ENCODE measurements around the gene TBX18.

The TBX18 gene

DNA sequence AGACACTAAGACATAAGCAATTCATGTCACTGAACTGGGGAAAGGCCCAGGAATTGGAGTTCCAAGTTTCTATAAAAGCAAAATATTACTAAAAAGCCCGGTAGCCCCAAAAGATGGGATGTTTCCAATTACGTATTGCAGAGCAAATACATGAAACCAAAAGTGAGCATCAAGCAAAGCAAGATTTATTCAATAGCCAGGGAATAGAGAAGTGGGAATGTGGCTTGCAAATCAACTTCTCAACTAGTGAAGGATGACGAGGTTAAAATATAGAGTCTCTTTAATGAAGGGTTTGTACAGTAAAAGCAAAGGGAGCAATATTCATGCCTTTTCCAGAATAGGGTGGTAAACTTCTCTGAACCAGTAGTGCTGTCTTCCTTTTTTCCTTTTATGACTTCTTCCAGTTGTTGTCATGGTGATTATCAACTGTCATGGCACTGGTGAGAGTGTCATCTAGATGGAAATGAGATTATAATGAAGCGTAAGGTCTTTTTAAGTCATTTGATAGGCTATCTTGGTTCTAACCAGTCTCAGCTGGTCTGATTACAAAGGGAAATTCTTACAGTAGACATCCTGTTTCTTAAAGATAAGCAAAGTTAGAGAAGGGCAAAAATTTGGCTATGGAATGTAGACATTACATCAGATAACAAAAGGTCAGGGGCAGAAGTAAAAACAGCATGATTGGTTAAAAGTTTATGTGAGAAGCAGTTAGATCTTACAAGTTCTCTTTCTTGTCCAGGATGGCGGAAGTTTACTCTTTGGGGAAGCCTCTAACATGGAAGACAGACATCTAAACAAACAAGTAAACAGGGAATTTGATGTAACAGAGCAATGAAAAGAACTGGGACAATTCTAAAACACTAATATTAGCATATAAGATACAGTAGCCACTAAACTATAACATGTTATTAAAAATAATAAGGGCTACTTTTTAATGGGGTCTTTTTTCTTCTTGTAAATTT, 96.9 kb downstream of the TBX18 start:
- DNase-seq: no peak

GRCh38 chr6:84665401-84665800, 99.0 kb downstream of the TBX18 start:
- no peak for DNase-seq

- no peak for DNase-seq
These were observed 100.5 kb downstream of the TBX18 start for GRCh38 chr6:84663866-84664265.

- DNase-seq: no peak
These were observed 106.9 kb downstream of the TBX18 start for GRCh38 chr6:84657486-84657885.

DNA sequence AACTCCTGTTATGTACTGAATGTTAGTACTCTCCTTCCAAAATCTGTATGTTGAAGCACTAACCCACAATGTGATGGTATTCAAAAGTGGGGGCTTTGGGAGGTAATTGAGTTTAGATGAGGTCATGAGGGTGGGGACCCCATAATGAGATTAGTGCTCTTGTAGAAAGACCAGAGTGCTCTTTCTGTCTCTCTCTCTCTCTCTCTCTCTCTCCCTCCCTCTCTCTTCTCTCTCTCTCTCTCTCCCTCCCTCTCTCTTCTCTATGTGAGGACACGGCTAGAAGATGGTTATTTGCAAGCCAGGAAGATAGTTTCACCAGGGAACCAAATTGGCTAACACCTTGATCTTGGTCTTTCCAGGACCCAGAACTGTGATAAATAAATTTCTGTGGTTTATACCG, 107.4 kb downstream of the TBX18 start:
- no peak for DNase-seq

GRCh38 chr6:84653027-84653551, 111.3 kb downstream of the TBX18 start:
- no peak for DNase-seq

GRCh38 chr6:84652356-84653026, 111.9 kb downstream of the TBX18 start:
- no peak for DNase-seq

- DNase-seq: no peak
These were observed 112.8 kb downstream of the TBX18 start for GRCh38 chr6:84651583-84651982.

- no peak for DNase-seq
These were observed 116.0 kb downstream of the TBX18 start for GRCh38 chr6:84648444-84648843.

GRCh38 chr6:84645563-84646266, 118.7 kb downstream of the TBX18 start:
- DNase-seq: no peak

GRCh38 chr6:84645000-84645399, 119.4 kb downstream of the TBX18 start:
- DNase-seq: no peak

DNA sequence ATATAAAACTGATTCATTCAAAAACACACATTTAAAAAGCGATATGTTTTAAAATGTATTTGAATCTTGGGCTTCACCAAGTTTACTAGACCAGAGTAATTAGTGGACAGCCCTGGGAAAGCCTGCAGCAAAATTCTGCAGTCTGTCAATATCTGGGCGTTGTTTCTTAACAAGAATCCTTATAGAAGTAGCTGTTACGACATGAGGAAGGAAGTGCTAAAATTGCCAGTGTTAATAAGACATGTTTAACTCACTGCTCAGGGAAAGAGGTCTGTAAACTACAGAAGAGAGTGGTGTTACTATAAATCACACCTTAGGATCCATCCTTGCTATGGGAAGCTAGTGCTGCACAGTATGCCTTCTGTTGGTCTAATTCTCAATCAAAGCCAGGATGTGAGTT, 120.6 kb downstream of the TBX18 start:
- DNase-seq: no peak

DNA sequence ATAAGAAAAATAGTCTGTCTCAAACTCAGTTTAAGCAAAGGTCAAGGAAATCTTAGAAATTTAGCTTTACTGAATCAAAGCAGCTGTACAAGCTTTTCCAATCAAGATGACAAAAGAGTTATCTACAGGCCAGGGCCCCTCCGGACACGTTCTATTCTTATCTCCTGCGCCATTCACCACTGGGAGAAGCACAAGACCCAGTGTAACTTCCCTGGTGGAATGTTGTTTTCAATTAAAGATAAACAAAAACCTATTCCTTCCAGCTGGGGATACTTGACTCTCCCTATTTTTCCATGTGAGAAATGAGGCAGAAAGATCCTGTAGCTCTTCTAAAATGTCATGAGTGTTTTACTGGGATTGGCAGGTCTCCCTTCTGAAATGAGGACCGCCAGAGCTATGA, 123.3 kb downstream of the TBX18 start:
- DNase-seq: no peak

- DNase-seq: no peak
These were observed 125.0 kb downstream of the TBX18 start for GRCh38 chr6:84639396-84639795.

DNA sequence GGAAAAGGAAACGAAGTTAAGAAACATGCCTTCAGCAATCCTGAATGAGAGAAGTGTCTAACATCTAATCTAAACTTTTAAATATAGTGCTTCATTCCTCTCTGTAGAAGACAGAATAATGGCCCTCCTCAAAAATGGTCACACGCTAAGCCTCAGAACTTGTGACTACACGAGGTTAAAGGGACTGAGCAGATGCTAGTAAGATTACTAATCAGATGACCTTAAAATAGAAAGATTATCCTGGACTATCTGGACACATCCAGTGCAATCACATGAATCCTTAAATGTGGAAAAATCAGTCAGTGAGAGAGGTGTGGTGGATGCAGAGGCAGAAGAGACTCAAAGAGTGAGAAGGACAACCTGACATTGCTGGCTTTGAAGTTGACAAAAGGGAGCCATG, 126.1 kb downstream of the TBX18 start:
- DNase-seq: no peak
